IPS DF 19.7 (cell line): ENCODE data around the gene PTGFRN.

Experiments used
- DNase-seq: peaks from one replicate; pipeline ENCODE4 v3.0.0-alpha.2; 2013; ENCODE audit warnings: low read depth, low spot score

PTGFRN gene

GRCh38 chr1:117032681-117033539, 123.2 kb downstream of the PTGFRN start:
- no peak for DNase-seq

GRCh38 chr1:117033772-117034171, 124.1 kb downstream of the PTGFRN start:
- no peak for DNase-seq

GRCh38 chr1:117034791-117035290, 125.1 kb downstream of the PTGFRN start:
- no peak for DNase-seq

GRCh38 chr1:117036018-117036461, 126.3 kb downstream of the PTGFRN start:
- no peak for DNase-seq

- DNase-seq = no peak
Observed at GRCh38 chr1:117037802-117038201, 128.1 kb downstream of the PTGFRN start.

- DNase-seq = no peak
Observed at GRCh38 chr1:117038236-117038635, 128.5 kb downstream of the PTGFRN start.
